ENCODE measurements around the gene MAPKAPK2. TPM values are rescaled to one million over a fixed set of nuclear protein-coding genes. Genes with fewer than 3 reads are reported as not detected.

MAPKAPK2 gene
- total and polyA plus RNA-seq, 12 donors: 25.3 to 129 (median 85.0) TPM

- Histone ChIP-seq H3K27ac (peak overlapping the region; percentile 70 to 94 (median 90)), H3K27me3 (no peaks in the 10 kb centered on the region), H3K36me3 (replicated peaks in 1 of 2) (peaks cover 0 to 3% of the 10 kb centered on the region in 2 donors), H3K4me1 (replicated peaks in 1 of 2) (peaks cover 62 to 100% of the 10 kb centered on the region in 2 donors), H3K4me3 (peak overlapping the region in 1 of 4 donors; percentile 4), H3K9me3 (replicated peaks in 1 of 3) (no peaks in the 10 kb centered on the region)
- TF ChIP-seq CTCF (IDR thresholded peaks at IDR 0.05) (no peak), POLR2A (IDR thresholded peaks at IDR 0.05) (peak in 1 of 2 donors; percentile 74)
- 19 to 30% (median 26%) methylated on average over 8 to 10 of the region's 10 CpGs for WGBS, 4 donors
- peak; percentile 82 to 96 (median 93) for DNase-seq
- intact Hi-C loops (cut with DNase I): no loop called here
These were observed 8.3 kb downstream of the MAPKAPK2 start for GRCh38 chr1:206693029-206693428.

DNA sequence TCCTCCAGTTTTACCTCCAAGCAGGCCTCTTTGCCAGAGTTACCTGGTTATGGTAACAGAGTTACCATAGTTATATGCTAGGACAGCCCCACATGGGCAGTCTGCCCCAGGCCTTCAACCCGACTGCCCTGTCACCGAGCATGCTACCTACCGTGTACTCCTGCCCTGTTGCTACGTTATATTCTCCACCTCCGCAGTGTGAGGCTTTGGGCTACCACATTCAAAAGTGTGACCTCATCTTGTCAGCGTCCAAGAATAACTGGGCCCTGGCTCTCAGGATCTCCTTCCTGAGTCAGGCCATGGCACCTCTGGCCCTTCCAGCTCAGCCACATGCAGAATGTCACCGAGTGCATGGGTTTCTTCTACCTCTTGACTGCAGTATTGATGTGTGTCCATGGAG, 8.9 kb downstream of the MAPKAPK2 start:
- TF ChIP-seq CTCF (IDR thresholded peaks at IDR 0.05) (no peak), POLR2A (IDR thresholded peaks at IDR 0.05) (peak in 1 of 2 donors; percentile 7)
- H3K4me3 ChIP-seq: peak overlapping the region in 1 of 4 donors; percentile 4
- H3K36me3 ChIP-seq (replicated peaks in 1 of 2): peaks cover 0 to 3% of the 10 kb centered on the region in 2 donors
- no peaks in the 10 kb centered on the region for H3K9me3 ChIP-seq (replicated peaks in 1 of 3)
- H3K27ac ChIP-seq: peak overlapping the region; percentile 70 to 94 (median 90)
- DNase-seq: peak; percentile 58 to 85 (median 79)
- H3K27me3 ChIP-seq: no peaks in the 10 kb centered on the region
- H3K4me1 ChIP-seq (replicated peaks in 1 of 2): peaks cover 56 to 100% of the 10 kb centered on the region in 2 donors
- intact Hi-C loops (cut with DNase I): no loop called here
- WGBS, 4 donors: 31 to 49% (median 42%) methylated on average over 7 of the region's 7 CpGs

GRCh38 chr1:206694171-206695124, 9.7 kb downstream of the MAPKAPK2 start:
- H3K36me3 ChIP-seq (replicated peaks in 1 of 2): peaks cover 0 to 3% of the 10 kb centered on the region in 2 donors
- TF ChIP-seq CTCF (IDR thresholded peaks at IDR 0.05): no peak
- TF ChIP-seq POLR2A (IDR thresholded peaks at IDR 0.05): no peak
- no peaks in the 10 kb centered on the region for H3K9me3 ChIP-seq (replicated peaks in 1 of 3)
- peak in 1 of 7 donors; percentile 11 for DNase-seq
- WGBS, 4 donors: 62 to 68% (median 67%) methylated on average over 11 of the region's 11 CpGs
- H3K4me3 ChIP-seq: no peak overlapping the region
- no peaks in the 10 kb centered on the region for H3K27me3 ChIP-seq
- intact Hi-C loops (cut with DNase I): no loop called here
- H3K4me1 ChIP-seq (replicated peaks in 1 of 2): peaks cover 57 to 100% of the 10 kb centered on the region in 2 donors
- H3K27ac ChIP-seq: peak overlapping the region in 4 of 5 donors; percentile 82 to 94 (median 92)

- WGBS, 4 donors: 79 to 85% (median 82%) methylated on average over 9 of the region's 9 CpGs
- H3K9me3 ChIP-seq (replicated peaks in 1 of 3): no peaks in the 10 kb centered on the region
- intact Hi-C loops (cut with DNase I): no loop called here
- H3K4me1 ChIP-seq (replicated peaks in 1 of 2): peaks cover 58 to 100% of the 10 kb centered on the region in 2 donors
- peaks cover 0 to 3% of the 10 kb centered on the region in 2 donors for H3K36me3 ChIP-seq (replicated peaks in 1 of 2)
- peak overlapping the region in 1 of 5 donors; percentile 21 for H3K27ac ChIP-seq
- H3K4me3 ChIP-seq: no peak overlapping the region
- no peaks in the 10 kb centered on the region for H3K27me3 ChIP-seq
- TF ChIP-seq POLR2A (IDR thresholded peaks at IDR 0.05) (no peak), CTCF (IDR thresholded peaks at IDR 0.05) (no peak)
- DNase-seq: no peak
These were observed 11.0 kb downstream of the MAPKAPK2 start for GRCh38 chr1:206695733-206696132.

Measured in adrenal gland (tissue), 12 donors.